HG03354 (cell line): Measurements from ENCODE around the gene CMKLR1.

Experiments used
- ATAC-seq: cut with Tn5 transposase; IDR thresholded peaks from one replicate; pipeline ENCODE4 v1.9.1; 2021; ENCODE audit warnings: mild to moderate bottlenecking; ENCODE audit not compliant: unreplicated experiment, poor library complexity, severe bottlenecking

Gene CMKLR1

DNA sequence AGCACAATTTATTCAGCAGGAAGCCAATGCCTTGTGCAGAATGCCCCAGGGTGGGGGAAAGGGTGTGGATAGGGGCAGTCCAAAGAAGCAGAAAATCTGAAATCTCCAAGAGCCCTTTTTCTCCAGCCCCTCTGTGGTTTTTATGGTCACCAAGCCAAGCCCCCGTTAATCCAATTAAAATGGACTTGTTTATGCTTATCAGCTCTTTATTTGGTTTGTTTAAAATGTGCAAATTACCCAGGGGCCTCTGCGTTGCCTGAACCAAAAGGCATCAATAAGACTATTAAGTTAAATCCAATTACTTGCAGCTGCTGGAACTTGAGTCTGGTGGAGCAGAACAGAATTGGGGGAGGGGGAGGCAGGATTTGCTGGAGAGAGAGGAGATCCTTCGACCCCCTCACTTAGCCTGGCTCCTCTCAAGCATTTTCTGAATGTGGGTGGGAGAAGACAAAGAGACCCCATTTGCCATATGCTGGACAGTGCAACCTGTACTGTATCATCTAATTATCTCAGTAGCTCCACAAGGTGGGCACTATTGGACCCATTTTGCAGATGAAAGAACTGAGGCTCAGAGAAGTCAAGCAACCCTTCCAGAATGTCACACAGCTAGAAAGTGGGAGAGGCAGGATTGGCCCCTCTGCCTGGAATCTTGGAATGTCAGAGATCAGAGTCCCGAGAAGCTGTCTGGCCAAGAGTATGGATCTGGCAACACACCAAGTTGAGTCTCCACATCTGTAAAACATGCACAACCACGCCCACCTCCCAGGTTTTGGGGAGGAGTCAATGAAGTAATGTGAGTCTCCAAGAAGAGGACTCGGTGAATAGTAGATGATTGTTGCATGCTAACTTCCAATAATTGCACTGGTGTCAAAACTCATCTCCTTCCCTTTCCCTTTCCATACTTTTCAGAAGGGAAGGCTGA lies 66.9 kb downstream of the CMKLR1 start:
- ATAC-seq = no peak

DNA sequence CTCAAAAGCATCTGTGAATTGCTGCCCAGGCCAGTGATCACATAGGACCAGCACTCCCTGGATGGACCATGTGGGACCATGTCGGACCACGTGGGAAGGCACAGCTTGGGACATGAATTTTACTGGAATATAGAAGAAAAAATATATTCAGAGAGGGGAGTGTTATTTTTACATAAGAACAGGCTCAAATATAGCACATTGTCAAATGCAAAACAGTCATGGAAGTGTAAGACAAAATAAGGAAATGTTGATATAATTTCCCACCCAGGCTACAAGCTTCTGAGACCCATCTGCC lies 68.3 kb downstream of the CMKLR1 start:
- ATAC-seq = no peak

DNA sequence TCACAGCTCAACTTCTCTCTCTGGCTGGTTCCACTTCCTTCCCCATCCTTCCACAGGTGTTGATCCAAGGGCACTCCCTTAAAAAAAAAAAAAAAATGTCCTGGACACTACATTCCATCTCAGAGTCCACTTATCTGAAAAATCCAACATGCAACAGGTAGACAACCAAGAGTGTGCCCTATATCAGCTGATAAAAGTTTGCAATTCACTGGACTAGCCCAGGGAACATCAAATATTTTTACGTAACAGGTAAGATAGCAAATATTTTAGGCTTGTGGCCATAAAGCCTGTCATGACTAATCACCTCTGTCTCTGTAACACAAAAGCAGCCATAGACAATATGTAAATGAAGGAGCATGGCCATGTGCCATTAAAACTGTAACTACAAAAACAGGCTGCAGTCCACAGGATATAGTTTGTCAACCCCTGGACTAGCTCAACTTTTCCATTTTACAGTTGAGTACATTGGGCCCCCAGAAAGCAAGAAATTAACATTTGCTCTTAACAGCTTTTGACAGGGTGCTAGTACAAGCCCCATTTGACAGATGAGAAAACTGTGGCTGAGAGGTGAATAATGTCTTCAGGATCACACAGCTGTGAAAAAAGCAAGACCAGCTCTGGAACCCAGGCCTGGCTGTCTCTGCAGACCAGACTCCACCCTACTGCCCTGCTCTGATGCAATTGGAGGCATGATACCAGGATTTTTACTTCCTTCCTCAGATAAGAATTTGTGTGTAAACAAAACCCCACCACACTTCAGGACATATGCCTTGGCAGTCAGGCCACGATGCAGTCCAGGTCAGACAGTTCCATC lies 68.9 kb downstream of the CMKLR1 start:
- ATAC-seq = no peak

DNA sequence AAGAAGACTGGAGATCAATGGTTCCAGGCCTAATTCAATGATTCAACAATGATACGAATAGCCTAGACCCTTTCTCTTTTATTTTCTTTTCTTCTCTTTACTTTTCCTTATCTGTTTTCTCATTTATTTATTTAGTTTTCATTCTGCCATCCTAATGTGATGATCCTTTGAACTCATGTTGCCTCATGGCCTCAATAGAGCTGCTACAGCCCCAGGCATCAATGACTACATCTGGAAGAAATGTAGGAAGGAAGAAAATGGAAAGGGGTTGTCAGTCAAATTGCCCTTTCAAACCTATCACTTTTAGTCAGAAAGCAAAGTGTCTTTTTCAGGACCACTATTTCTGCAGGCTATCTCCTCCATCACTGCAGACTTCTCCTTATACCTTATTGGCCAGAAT lies 69.9 kb downstream of the CMKLR1 start:
- no peak for ATAC-seq

DNA sequence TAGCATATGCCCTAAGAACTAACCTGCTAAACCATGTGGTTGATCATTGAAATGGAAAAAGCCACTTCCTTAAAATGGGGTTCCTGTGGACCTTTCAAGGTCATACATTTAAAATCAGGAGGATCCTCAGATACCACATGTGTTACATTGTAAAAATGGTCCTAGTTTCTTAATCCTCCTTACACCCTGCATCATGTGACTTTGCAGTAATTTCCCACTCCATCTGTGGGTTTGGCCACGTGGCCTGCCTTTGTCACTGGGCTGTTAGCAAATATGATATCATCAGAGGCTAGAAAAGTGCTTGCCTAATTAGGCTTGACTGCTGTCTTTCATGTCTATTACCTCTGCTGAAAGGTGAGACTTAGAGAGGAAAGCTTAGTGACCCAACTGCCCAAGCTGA lies 70.7 kb downstream of the CMKLR1 start:
- ATAC-seq = no peak

DNA sequence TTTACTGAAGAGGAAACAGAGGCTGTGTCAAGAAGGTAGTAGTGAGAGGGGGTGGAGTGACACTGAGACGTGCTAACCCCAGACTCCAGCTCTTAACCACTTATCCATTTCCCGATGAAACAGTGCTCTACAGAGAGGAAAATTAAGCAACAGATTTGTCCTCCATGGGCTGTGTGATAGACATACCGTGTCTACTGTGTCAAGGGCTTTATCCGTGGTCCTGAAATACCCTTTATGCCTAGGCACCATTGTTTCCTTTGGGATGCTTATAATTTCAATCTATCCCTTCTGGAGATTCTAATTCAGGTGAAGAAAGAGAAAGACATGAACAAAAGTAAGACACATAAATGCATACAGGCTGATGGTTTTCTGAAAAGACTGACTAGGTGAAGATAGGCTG lies 71.7 kb downstream of the CMKLR1 start:
- no peak for ATAC-seq

DNA sequence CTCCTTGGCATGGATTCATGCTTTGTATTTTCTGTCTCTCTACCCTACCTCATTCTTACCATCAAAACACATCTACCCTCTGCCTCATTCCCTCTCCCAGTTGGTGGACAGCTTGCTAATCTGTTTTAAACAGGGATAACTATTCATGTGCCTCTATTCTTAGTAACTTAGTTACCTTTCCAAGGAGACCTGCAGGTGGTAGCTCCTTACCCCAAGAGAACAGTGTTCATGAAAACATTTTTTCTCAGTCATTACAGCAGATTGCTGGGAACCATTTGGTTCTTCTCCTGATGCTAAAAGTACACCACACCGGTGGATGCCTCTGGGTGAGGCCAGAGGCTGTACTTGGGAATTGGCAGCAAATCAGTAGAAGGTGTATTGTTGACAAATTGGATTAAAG lies 73.0 kb downstream of the CMKLR1 start:
- ATAC-seq = no peak

DNA sequence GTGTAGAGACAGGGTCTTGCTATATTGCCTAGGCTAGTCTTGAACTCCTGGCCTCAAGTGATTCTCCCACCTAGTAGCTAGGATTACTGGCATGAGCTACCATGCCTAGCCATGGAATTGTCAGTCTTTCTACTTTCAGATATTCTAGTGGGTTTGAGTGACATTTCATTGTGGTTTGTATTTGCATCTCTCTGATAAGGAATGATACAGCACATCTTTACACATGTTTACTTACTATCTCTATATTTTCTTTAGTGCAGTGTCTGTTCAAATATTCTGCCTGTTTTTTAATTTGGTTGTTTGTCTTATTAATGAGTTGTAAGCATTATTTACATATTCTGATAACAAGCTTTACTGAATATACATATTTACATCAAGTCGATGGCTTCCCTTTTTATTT lies 73.6 kb downstream of the CMKLR1 start:
- no peak for ATAC-seq

DNA sequence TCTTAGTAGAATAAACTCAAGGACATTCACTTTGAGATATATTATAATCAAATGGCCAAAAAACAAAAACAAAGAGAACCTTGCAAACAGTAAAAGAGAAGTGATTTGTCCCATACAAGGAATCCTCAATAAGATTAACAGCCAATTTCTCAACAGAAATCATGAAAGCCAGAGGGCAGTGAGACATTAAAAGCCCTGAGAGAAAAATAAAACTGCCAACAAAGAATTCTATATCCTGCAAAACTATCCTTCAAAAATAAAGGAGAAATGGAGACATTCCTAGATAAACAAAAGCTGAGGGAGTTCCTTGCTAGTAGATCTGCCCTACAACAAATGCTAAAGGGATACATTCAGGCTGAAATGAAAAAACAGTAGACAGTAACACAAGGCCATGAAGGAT lies 78.1 kb downstream of the CMKLR1 start:
- no peak for ATAC-seq

DNA sequence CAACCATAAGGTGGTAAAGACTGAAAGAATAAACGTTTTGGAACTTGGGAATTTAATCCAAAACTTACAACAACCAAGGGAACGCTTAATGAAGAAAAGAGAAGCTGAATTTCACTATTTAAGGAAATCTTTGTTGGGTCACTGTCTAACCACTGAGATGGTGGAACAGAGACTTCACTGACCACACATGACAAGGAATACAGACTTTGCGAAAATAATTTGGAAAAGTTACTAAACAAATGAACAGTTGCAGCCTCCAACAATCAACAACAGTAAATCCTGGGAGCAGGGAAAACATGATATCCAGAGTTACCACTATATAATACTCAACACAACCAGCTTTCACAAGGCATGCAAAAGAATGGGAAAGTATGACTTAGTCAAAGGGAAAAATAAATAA lies 79.1 kb downstream of the CMKLR1 start:
- ATAC-seq = no peak

DNA sequence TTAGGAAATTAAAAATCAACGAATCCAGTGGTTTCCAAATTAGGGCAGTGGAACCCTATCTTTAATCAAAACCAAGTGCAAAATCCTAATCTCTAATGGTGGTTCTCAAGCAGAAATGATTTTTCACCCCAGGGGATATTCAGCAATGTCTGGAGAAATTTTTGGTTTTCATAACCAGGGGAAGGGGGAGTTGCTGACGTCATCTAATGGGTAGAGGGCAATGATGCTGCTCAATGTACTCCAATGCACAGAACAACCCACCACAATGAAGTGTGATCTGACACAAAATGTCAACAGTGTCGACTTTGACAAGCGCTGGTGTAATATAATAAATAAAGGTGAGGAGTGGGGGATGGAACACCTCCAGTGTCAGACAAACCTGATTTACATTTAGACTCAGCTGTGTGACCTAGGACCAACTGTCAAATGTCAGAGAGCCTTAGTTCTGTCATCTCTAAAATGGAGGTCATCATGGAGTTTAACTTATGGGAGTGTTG lies 81.5 kb downstream of the CMKLR1 start:
- no peak for ATAC-seq

DNA sequence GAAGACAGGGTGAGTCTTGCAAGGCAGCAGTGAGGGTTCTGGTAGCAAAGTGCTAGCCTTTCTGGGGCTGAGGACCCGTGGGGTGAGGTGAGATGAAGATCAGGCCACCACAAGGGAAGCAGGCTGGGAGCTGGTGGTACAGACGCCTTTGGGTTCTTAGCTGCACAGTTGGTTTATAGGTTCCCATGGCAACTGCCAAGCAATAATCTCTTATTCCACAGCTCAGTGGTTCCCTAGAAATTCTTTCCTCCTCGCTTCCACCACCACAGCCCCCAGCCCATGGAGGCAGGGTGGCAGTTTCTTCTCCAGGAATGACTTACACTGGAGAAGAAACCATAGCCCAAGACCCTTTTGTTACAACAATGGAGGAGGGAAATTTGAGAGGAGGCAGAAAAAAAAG lies 82.1 kb downstream of the CMKLR1 start:
- ATAC-seq = no peak

DNA sequence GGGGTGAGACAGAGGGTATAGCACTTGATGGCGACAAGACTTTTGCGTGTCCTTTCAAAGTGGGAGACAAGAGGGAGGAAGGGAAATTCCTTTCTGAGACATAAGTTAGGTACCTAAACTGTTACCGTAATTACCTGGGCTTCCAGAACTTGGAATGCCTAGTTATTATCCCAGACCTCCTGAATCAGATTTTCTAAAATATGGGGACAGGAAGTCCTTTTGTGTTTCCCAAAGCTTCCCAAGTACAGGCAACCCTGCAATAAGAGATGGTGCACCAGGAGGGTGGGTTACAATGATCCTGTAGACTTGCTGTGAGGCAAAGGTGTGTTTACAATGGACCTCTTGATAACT lies 83.9 kb downstream of the CMKLR1 start:
- no peak for ATAC-seq

DNA sequence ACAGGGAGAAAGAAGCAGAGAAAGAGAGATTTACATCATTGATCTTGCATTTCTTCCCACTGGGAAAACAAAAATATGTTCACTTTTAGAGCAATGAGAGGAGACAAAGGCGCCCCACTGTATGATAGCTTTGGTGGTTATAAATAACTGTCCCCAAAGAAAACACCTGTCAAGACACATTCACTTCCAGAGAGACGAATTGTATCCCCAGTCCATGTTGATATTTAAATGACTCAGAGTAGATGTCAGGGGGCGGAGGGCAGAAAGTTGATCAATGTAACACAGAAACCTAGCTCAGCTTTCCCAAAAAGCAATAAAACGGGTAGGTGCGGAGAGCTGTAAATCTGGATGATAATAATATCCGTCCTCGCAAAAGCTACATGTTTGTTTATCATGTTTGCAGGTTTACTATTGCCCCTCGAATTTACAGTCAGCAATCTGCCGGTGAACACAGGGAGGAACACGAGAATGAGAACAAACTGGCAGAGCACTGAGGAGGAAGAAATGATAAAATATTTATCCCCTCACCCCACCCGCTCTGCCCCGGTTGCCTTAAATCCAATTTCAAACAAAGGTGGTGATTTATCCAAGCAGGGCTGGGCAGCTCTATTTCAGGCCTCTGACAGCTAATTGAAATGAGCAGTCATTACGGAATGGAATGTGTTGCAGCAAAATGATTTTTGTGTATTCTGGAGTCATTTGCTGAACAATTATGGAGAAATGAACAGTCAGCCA lies 84.4 kb downstream of the CMKLR1 start:
- ATAC-seq = no peak

DNA sequence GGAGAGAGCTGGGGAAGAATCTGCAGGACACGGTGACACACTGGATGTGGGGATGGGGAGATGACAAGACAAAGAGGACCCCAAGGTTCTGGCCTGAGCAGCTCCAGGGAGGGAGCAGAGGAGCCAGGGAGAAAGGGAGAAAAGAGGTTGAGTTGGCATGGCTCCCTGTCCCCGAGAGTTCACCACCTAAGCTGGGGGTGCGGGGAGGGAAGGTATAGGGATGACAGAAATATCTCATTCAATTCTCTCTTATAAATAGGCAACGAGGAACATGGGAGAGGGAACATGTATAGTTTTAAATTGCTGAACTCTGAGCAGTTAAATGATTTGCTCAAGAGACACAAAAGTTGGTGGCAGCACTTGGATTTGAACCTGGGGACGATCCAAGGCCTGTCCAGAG lies 85.1 kb downstream of the CMKLR1 start:
- ATAC-seq = no peak

DNA sequence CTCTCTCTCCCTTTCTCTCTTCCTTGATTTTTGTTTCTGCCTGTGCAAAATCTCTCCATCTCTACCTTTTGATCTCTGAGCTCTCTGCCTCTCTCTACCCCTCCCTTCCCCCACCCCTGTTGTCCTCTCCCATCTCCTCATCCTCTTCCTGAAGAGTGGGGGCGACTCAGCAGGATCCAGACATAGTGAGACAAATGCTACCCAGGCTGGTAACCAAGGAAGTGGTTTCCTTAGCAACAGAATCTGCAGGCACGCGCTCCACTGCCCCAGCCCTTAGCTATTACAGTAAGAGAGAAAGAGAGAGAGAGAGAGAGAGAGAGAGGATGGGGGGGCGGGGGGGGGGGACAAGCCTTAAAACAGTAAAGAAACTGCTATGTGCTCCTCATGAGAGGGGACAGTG lies 85.6 kb downstream of the CMKLR1 start:
- no peak for ATAC-seq

DNA sequence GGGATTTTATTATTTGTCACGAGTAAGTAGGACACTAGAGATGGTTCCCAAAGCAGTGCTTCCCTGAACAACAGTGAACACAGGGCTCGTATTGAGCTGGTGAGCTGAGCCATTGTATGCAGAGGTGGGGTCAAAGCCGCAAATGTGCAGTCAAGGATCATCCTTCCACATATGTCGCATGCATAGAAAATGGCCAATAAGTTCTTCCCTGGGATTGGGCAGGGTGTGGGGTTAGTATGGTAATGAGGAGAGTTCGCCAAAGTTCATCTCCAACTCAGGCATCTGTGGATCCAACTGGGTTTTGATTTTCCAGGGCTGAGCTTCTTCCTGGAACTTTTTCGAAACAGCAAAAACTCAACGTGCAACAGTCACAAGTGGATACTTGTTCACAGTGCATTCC lies 86.6 kb downstream of the CMKLR1 start:
- no peak for ATAC-seq

DNA sequence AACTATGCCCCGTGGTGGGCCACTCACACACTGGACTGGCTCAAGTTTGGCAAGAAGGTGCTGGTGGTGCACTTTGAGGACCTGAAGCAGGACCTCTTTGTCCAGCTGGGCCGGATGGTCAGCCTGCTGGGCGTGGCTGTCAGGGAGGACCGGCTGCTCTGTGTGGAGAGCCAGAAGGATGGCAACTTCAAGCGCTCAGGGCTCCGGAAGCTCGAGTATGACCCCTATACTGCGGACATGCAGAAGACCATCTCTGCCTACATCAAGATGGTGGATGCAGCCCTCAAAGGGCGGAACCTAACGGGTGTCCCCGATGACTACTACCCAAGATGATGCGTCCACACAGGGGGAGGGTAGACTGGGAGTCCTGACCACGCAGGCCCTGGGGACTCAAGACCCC lies 91.1 kb downstream of the CMKLR1 start:
- ATAC-seq = no peak

DNA sequence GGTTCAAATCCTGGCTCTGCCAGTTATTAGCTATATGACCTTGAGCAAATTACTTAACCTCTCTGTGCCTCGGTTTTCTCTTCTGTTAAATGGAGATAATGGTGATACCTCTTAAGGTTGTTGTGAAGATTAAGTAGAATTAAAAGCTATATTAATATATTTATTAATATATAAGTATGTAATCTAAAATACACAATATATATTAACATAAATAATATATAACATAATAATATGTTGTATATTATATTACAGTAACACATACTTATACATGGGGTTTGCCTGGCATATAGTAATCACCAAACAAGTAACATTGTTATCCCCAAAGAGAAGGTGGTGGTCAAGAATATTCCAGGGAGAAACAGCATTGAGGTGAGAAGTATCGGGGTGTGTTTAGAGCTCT lies 92.0 kb downstream of the CMKLR1 start:
- ATAC-seq = no peak

DNA sequence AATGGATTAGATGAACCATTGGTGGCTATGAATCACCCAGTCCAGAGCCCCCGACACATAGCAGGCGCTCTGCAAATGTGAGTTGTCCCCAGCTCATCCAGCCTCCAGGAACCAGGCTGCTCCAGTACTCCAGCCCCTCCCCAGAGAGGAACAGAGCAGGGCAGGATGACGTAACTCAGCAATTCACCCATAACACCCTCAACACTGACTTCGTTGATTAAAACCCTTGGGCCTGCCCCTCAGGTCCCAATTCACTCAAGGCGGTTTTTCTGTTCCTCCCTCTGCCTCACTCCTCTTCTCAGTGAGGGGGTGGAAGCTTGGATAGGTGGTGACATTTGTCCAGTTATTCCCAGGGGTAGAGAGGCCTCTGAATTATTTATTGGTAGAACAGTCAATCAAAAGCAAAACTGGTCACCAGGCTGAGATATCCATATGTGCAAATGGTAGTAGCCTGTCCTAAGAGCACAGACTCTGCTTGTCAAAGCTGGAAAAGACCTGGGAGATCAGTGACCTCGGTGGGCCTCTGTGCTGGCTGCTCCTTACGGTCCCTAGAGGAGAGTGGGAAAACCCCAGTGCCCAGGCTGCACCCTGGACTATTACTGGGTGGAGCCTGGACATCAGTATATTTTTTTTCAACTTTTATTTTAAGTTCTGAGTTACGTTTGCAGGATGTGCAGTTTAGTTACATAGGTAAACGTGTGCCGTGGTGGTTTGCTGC lies 97.0 kb downstream of the CMKLR1 start:
- no peak for ATAC-seq
